HL-60 (cell line): ENCODE data around the gene DAP3.

Experiments
- GABPA ChIP-seq: IDR thresholded peaks from 2 replicates; pipeline ENCODE4 v1.6.1; 2012; ENCODE audit warnings: low read depth
- POLR2AphosphoS5 ChIP-seq: IDR thresholded peaks from 2 replicates; pipeline ENCODE4 v1.6.1; 2012; ENCODE audit warnings: low read depth
- TF ChIP-seq, protein P1 (sequence below): IDR thresholded peaks from one replicate; pipeline ENCODE4 v1.5.1; 2011; ENCODE audit warnings: low read length, control low read depth, inconsistent platforms; ENCODE audit not compliant: insufficient read depth
- TF ChIP-seq, protein P2 (sequence below): IDR thresholded peaks from 2 replicates; pipeline ENCODE4 v1.6.1; 2012; ENCODE audit warnings: low read depth; ENCODE audit not compliant: insufficient replicate concordance

DNA sequence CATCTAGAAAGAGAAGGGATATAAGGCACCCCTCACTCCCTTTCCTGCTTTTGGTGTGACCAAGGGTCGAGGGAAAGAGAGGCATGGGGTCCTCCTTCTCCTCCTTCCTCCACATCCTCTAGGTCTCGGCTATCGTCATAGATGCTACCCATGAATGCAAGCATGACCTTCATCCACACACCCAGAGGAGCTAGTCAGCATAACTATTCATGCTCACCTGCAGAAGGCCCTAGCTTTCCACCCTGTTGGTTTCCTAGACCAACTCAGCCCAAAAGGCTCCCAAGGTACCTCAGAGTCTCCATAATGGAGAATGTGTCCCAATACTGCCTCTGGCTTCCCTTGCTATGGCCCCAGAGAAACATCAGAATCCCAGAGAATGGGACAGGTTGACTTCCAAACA is 45.7 kb upstream of the DAP3 start:
- TF ChIP-seq POLR2AphosphoS5: no peak
- TF ChIP-seq, protein P1, sequence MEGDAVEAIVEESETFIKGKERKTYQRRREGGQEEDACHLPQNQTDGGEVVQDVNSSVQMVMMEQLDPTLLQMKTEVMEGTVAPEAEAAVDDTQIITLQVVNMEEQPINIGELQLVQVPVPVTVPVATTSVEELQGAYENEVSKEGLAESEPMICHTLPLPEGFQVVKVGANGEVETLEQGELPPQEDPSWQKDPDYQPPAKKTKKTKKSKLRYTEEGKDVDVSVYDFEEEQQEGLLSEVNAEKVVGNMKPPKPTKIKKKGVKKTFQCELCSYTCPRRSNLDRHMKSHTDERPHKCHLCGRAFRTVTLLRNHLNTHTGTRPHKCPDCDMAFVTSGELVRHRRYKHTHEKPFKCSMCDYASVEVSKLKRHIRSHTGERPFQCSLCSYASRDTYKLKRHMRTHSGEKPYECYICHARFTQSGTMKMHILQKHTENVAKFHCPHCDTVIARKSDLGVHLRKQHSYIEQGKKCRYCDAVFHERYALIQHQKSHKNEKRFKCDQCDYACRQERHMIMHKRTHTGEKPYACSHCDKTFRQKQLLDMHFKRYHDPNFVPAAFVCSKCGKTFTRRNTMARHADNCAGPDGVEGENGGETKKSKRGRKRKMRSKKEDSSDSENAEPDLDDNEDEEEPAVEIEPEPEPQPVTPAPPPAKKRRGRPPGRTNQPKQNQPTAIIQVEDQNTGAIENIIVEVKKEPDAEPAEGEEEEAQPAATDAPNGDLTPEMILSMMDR: no peak
- TF ChIP-seq, protein P2, sequence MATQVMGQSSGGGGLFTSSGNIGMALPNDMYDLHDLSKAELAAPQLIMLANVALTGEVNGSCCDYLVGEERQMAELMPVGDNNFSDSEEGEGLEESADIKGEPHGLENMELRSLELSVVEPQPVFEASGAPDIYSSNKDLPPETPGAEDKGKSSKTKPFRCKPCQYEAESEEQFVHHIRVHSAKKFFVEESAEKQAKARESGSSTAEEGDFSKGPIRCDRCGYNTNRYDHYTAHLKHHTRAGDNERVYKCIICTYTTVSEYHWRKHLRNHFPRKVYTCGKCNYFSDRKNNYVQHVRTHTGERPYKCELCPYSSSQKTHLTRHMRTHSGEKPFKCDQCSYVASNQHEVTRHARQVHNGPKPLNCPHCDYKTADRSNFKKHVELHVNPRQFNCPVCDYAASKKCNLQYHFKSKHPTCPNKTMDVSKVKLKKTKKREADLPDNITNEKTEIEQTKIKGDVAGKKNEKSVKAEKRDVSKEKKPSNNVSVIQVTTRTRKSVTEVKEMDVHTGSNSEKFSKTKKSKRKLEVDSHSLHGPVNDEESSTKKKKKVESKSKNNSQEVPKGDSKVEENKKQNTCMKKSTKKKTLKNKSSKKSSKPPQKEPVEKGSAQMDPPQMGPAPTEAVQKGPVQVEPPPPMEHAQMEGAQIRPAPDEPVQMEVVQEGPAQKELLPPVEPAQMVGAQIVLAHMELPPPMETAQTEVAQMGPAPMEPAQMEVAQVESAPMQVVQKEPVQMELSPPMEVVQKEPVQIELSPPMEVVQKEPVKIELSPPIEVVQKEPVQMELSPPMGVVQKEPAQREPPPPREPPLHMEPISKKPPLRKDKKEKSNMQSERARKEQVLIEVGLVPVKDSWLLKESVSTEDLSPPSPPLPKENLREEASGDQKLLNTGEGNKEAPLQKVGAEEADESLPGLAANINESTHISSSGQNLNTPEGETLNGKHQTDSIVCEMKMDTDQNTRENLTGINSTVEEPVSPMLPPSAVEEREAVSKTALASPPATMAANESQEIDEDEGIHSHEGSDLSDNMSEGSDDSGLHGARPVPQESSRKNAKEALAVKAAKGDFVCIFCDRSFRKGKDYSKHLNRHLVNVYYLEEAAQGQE: no peak
- TF ChIP-seq GABPA: no peak
